ENCODE measurements around the gene F2RL3.
"Not testable (repeated sequence)": the region's sequence is repeated elsewhere in the genome, so short reads cannot be mapped to it uniquely, and the experiment has no call there.

The F2RL3 gene

DNA sequence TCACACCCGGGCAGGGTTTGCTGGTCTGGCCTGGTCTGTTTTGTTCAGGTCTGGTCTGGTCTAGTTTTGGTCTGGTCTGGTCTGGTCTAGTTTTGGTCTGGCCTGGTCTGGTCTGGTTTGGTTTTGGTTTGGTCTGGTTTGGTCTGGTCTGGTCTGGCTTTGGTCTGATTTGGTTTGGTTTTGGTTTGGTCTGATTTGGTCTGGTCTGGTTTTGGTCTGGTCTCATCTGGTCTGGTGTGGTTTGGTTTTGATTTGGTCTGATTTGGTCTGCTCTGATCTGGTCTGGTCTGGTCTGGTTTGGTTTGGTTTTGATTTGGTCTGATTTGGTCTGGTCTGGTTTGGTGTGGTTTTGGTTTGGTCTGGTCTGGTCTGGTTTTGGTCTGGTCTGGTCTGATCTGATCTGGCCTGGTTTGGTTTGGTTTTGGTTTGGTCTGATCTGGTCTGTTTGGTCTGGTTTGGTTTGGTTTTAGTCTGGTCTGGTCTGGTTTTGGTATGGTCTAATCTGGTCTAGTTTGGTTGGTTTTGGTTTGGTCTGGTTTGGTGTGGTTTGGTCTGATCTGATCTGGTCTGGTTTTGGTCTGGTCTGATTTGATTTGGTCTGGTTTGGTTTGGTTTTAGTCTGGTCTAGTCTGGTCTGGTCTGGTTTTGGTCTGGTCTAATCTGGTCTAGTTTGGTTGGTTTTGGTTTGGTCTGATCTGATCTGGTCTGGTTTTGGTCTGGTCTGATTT is 14.4 kb upstream of the F2RL3 start:
- TF ChIP-seq CTCF (conservative IDR thresholded peaks at IDR 0.05; ENCODE audit: low read length) = no peak
- no peak for DNase-seq (ENCODE audit: low read depth)
- H3K4me3 ChIP-seq (ENCODE audit: low read length) = no peak overlapping the region

- not testable (repeated sequence) for H3K4me3 ChIP-seq (ENCODE audit: low read length); DNase-seq (ENCODE audit: low read depth)
Measured at GRCh38 chr19:16874978-16875299, 13.9 kb upstream of the F2RL3 start.

DNA sequence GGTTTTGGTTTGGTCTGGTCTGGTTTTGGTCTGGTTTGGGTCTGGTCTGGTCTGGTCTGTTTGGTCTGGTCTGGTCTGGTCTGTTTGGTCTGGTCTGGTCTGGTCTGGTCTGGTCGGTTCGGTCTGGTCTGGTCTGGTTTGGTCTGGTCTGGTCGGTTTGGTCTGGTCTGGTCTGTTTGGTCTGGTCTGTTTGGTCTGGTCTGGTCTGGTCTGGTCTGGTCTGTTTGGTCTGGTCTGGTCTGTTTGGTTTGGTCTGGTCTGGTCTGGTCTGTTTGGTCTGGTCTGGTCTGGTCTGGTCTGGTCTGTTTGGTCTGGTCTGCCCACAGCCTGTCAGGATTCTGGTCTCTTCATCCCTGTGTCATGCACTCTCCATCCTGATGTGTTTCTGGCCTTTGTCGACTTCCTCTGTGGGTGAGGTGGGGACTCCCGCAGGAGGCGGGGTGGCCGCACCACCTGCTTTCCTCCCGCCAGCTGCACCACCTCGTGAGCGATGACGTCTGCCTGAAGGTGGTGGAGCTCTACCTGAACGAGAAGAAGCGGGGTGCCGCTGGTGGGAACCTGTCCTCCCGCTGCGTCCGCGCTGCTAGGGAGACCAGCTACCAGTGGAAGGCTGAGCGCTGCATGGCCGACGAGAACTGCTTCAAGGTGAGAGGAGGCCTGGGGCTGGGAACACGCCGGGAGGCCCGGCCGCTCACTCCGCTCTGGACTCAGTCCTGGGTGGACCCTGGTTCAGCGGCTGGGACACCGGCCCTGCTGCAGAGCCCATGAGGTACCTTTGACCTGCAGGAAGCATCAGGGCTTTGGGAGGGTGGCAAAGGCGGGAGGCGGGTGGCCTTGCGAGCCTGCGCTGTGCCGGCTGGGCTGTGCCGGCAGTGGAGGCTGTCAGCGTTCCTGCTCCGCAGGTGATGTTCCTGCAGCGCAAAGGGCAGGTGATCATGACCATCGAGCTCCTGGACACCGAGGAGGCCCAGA is 12.9 kb upstream of the F2RL3 start:
- no peak for TF ChIP-seq CTCF (conservative IDR thresholded peaks at IDR 0.05; ENCODE audit: low read length)
- H3K4me3 ChIP-seq (ENCODE audit: low read length) = no peak overlapping the region
- no peak for DNase-seq (ENCODE audit: low read depth)

- H3K4me3 ChIP-seq (ENCODE audit: low read length) = no peak overlapping the region
- no peak for TF ChIP-seq CTCF (conservative IDR thresholded peaks at IDR 0.05; ENCODE audit: low read length)
- DNase-seq (ENCODE audit: low read depth) = no peak
Measured at GRCh38 chr19:16876904-16877361, 11.9 kb upstream of the F2RL3 start.

GRCh38 chr19:16877581-16877980 is 11.2 kb upstream of the F2RL3 start:
- TF ChIP-seq CTCF (conservative IDR thresholded peaks at IDR 0.05; ENCODE audit: low read length) = no peak
- no peak for DNase-seq (ENCODE audit: low read depth)
- no peak overlapping the region for H3K4me3 ChIP-seq (ENCODE audit: low read length)

DNA sequence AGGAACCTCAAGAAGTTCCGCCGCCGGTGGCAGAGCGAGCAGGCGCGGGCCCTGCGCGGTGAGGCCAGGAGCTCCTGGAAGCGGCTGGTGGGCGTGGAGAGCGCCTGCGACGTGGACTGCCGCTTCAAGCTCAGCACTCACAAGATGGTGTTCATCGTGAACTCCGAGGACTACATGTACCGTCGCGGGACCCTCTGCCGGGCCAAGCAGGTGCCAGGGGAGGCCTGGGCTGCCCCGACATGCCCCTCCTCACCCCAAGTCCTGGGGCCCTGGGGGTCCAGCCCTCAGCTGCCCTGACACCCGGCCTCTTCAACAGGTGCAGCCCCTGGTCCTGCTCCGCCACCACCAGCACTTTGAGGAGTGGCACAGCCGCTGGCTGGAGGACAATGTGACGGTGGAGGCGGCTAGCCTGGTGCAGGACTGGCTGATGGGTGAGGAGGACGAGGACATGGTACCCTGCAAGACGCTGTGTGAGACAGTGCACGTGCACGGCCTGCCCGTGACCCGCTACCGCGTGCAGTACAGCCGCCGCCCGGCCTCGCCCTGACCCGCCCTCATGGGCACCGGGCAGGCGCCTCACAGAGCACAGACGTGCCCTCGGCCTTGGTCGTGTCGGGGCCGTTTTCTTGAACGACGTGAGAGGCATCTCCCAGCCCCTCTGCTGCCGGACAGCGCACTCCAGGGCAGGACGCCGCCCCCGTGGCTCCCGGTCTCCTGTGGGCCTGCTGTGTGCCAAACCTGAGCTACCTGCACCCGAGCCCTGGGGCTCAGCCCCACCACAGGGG is 10.4 kb upstream of the F2RL3 start:
- TF ChIP-seq CTCF (conservative IDR thresholded peaks at IDR 0.05; ENCODE audit: low read length) = no peak
- DNase-seq (ENCODE audit: low read depth) = no peak
- H3K4me3 ChIP-seq (ENCODE audit: low read length) = no peak overlapping the region

DNA sequence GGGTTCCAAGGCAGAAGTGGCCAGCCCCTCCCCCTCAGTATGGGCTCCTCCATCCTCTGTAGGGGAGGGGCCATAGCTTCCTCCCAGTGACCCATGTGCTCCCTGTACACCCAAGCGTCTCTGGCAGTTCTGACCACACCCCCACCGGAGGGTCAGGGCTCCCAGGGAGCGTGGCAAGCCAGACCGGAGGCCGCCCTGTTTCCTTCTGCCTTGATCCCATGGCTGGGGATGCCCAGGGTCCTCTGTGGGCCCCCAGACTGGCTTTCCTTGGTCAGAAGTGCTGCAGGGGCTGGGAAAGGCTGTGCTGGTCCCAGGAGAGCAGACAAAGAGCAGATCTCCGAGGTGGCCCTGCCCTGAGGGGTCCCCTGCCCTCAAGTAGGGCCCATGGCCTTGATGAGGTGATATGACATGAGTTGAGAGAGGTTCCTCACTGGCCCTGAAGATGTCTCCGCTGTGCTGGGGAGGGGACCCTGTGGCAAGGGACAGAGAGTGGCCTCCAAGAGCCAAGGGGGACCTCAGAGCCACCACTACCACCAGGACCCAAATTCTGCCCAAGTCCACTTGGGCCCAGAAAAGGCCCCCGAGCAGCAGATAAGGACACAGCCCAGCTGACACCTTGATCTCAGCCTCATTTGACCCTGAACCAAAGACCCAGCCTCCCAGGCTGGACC is 7.8 kb upstream of the F2RL3 start:
- no peak for TF ChIP-seq CTCF (conservative IDR thresholded peaks at IDR 0.05; ENCODE audit: low read length)
- no peak overlapping the region for H3K4me3 ChIP-seq (ENCODE audit: low read length)
- no peak for DNase-seq (ENCODE audit: low read depth)
